HEK293T (cell line): ENCODE data around the gene KIRREL3.

Experiments used
- ARNT ChIP-seq: fragments of 450-650 bp; IDR thresholded peaks from 2 replicates; pipeline ENCODE4 v1.6.1; 2017; ENCODE audit warnings: mild to moderate bottlenecking
- BHLHE40 ChIP-seq: fragments of 450-650 bp; IDR thresholded peaks from 2 replicates; pipeline ENCODE4 v1.6.1; 2016; ENCODE audit warnings: mild to moderate bottlenecking, moderate library complexity, borderline replicate concordance
- ELF4 ChIP-seq: fragments of 450-650 bp; IDR thresholded peaks from 2 replicates; pipeline ENCODE4 v1.6.1; 2017; ENCODE audit warnings: antibody characterized with exemption
- FOXA1 ChIP-seq: fragments of 450-650 bp; IDR thresholded peaks from 2 replicates; pipeline ENCODE4 v1.6.1; 2016; ENCODE audit warnings: mild to moderate bottlenecking
- FOXK2 ChIP-seq: fragments of 450-650 bp; IDR thresholded peaks from 2 replicates; pipeline ENCODE4 v1.6.1; 2016; ENCODE audit warnings: mild to moderate bottlenecking
- FOXM1 ChIP-seq: fragments of 450-650 bp; IDR thresholded peaks from 2 replicates; pipeline ENCODE4 v1.6.1; 2017; ENCODE audit warnings: mild to moderate bottlenecking, borderline replicate concordance
- HDGF ChIP-seq: fragments of 450-650 bp; IDR thresholded peaks from 2 replicates; pipeline ENCODE4 v1.6.1; 2017; ENCODE audit warnings: antibody characterized with exemption, borderline replicate concordance
- L3MBTL2 ChIP-seq: fragments of 450-650 bp; conservative IDR thresholded peaks from 2 replicates; pipeline ENCODE4 v1.6.1; 2016; ENCODE audit warnings: mild to moderate bottlenecking
- LEF1 ChIP-seq: fragments of 450-650 bp; IDR thresholded peaks from 2 replicates; pipeline ENCODE4 v1.6.1; 2017; ENCODE audit warnings: mild to moderate bottlenecking, borderline replicate concordance
- NFRKB ChIP-seq: fragments of 450-650 bp; IDR thresholded peaks from 2 replicates; pipeline ENCODE4 v1.6.1; 2016; ENCODE audit warnings: mild to moderate bottlenecking, moderate library complexity
- PKNOX1 ChIP-seq: fragments of 450-650 bp; IDR thresholded peaks from 2 replicates; pipeline ENCODE4 v1.6.1; 2016
- SP1 ChIP-seq: fragments of 450-650 bp; IDR thresholded peaks from 2 replicates; pipeline ENCODE4 v1.6.1; 2017
- SUZ12 ChIP-seq: fragments of 450-650 bp; IDR thresholded peaks from 2 replicates; pipeline ENCODE4 v1.6.1; 2016; ENCODE audit warnings: mild to moderate bottlenecking
- ZNF384 ChIP-seq: fragments of 450-650 bp; IDR thresholded peaks from 2 replicates; pipeline ENCODE4 v1.6.1; 2016

- TF ChIP-seq LEF1 (no peak), FOXM1 (no peak), FOXA1 (no peak), BHLHE40 (no peak), HDGF (no peak), SP1 (no peak), FOXK2 (no peak), PKNOX1 (no peak), ELF4 (no peak), SUZ12 (no peak), ZNF384 (no peak), ARNT (no peak), NFRKB (no peak), L3MBTL2 (no peak)
These were observed 502.3 kb downstream of the KIRREL3 start for GRCh38 chr11:126498281-126498680.
